ENCODE data around the gene PLD4. TPM values are rescaled to one million over a fixed set of nuclear protein-coding genes. Genes with fewer than 3 reads are reported as not detected.

PLD4 gene
- total RNA-seq, 2 donors from 2014 or later, result not detected

DNA sequence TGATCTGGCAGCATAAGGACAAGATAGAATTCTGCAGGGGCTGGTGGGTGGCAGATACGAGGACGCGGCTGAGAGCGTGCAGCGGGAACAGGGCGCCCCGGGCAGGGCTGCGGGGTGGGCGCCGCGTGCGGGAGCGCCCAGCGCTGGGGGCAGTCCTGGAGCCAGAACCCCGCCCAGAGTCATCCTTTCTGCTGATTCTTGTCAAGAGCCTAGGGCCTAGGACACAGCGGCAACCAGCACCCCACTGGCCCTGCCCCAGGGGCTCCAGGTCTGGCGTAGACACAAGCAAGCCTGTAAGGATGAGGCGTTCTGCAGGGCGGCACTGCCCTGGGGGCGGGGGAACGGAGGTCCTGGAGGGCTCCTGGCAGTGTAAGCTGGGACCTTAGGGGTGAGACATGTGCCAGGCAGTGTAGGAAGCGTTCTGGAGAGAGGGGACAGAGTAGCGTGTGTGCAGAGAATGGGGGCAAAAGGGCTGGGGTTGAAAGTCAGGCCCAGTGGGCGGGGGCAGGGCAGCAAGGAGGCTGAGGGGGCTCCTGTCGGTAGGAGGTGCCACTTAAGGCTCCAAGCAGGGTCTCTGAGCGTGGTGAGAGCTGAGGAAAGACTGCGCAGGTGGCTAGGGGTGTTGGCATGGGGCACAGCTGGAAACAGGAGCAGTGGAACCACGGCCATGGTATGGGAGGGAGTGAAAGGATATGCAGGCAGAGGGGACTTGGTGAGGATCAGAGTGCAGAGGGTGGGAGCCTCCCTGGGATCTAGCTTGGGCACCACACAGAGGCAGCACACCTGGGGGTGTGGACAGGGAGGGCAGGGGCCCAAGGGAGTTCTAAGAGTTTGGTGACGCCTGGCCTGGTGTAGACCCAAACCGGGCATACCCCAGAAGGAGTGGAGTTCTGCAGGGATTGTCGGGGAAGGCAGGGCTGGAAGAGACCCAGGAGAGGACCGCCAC, 54.3 kb downstream of the PLD4 start:
- intact Hi-C loops (cut with DNase I), result loop anchor here (5.0 kb wide), 1 partner anchor 68 kb away; no protein-coding TSS in a partner anchor
- WGBS, 2 donors, result 61 to 84% methylated on average over 26 to 30 of the region's 32 CpGs
- no peak overlapping the region for H3K4me3 ChIP-seq

GRCh38 chr14:104979758-104980610, 55.3 kb downstream of the PLD4 start:
- WGBS, 2 donors, result 45 to 54% methylated on average over 4 to 19 of the region's 19 CpGs

More for the DNA sequence above, 54.3 kb downstream of the PLD4 start:
- ATAC-seq (no peak), DNase-seq (no peak)
- Histone ChIP-seq H3K27ac (peak overlapping the region in 1 of 4 donors; percentile 61), H3K27me3 (no peaks in the 10 kb centered on the region), H3K4me1 (peaks cover 64% of the 10 kb centered on the region), H3K9me3 (no peaks in the 10 kb centered on the region), H3K36me3 (replicated peaks in 1 of 2; ENCODE audit: insufficient read depth in 1 of 2, low read depth in 2 of 2) (no peaks in the 10 kb centered on the region)
- TF ChIP-seq, protein P1, sequence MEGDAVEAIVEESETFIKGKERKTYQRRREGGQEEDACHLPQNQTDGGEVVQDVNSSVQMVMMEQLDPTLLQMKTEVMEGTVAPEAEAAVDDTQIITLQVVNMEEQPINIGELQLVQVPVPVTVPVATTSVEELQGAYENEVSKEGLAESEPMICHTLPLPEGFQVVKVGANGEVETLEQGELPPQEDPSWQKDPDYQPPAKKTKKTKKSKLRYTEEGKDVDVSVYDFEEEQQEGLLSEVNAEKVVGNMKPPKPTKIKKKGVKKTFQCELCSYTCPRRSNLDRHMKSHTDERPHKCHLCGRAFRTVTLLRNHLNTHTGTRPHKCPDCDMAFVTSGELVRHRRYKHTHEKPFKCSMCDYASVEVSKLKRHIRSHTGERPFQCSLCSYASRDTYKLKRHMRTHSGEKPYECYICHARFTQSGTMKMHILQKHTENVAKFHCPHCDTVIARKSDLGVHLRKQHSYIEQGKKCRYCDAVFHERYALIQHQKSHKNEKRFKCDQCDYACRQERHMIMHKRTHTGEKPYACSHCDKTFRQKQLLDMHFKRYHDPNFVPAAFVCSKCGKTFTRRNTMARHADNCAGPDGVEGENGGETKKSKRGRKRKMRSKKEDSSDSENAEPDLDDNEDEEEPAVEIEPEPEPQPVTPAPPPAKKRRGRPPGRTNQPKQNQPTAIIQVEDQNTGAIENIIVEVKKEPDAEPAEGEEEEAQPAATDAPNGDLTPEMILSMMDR (IDR thresholded peaks at IDR 0.05), result no peak
- no peak for TF ChIP-seq POLR2A (IDR thresholded peaks at IDR 0.05)

GRCh38 chr14:104980611-104981531, 56.2 kb downstream of the PLD4 start:
- 66 to 86% methylated on average over 3 to 17 of the region's 22 CpGs for WGBS, 2 donors
- peaks cover 48% of the 10 kb centered on the region for H3K4me1 ChIP-seq
- peak in 1 of 4 donors; percentile 10 for DNase-seq

More at GRCh38 chr14:104979758-104980610, 55.3 kb downstream of the PLD4 start:
- Histone ChIP-seq H3K27ac (peak overlapping the region in 3 of 4 donors; percentile 25 to 64 (median 61)), H3K9me3 (no peaks in the 10 kb centered on the region), H3K4me3 (no peak overlapping the region), H3K36me3 (replicated peaks in 1 of 2; ENCODE audit: insufficient read depth in 1 of 2, low read depth in 2 of 2) (no peaks in the 10 kb centered on the region), H3K27me3 (no peaks in the 10 kb centered on the region), H3K4me1 (peaks cover 54% of the 10 kb centered on the region)
- TF ChIP-seq POLR2A (IDR thresholded peaks at IDR 0.05), result no peak
- TF ChIP-seq, protein P1 (IDR thresholded peaks at IDR 0.05), result no peak
- ATAC-seq (peak; percentile 74), DNase-seq (peak; percentile 84 to 91 (median 87))
- intact Hi-C loops (cut with DNase I), result loop anchor here (5.0 kb wide), 1 partner anchor 67 kb away; no protein-coding TSS in a partner anchor

More at GRCh38 chr14:104980611-104981531, 56.2 kb downstream of the PLD4 start:
- intact Hi-C loops (cut with DNase I), result no loop called here
- no peak for ATAC-seq
- H3K36me3 ChIP-seq (replicated peaks in 1 of 2; ENCODE audit: insufficient read depth in 1 of 2, low read depth in 2 of 2), result no peaks in the 10 kb centered on the region
- no peak for TF ChIP-seq POLR2A (IDR thresholded peaks at IDR 0.05)
- TF ChIP-seq, protein P1 (IDR thresholded peaks at IDR 0.05), result no peak
- H3K9me3 ChIP-seq, result no peaks in the 10 kb centered on the region
- H3K27me3 ChIP-seq, result no peaks in the 10 kb centered on the region
- peak overlapping the region in 2 of 4 donors; percentile 61 to 64 for H3K27ac ChIP-seq
- no peak overlapping the region for H3K4me3 ChIP-seq

Data from body of pancreas (tissue), 4 donors.